ENCODE measurements around the gene WDR38.

Gene WDR38

DNA sequence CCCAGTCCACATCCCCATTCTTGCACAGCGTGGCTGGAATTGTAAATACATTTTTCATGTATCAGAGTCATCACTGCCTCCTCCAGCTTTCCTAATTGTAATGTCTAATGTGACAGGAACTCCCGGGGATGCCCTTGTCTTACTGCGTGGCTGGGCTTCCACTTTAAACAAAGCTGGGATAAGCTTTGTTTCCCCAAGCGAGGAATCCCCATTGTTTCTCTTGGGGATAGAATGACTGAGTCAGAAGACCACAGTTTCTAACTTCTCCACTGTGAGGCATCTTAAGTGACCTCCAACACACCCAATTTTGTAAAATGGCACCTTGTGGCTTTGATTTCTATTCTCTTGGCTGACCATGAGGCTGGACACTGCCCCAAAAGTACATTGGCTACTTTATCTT, 31.1 kb downstream of the WDR38 start:
- Histone ChIP-seq H3F3A (ENCODE audit: insufficient read depth, low read length) (no peaks in the 10 kb centered on the region), H3K4me2 (ENCODE audit: low read length) (no peak overlapping the region), H3K36me3 (ENCODE audit: insufficient read depth, low read length) (peaks cover 65% of the 10 kb centered on the region; the same call in 1 of the 2 replicates), H4K20me1 (ENCODE audit: insufficient read depth, low read length) (no peaks in the 10 kb centered on the region), H3K9ac (ENCODE audit: low read length) (no peak overlapping the region), H3K27me3 (ENCODE audit: insufficient read depth, low read length) (no peaks in the 10 kb centered on the region), H3K4me1 (ENCODE audit: insufficient read depth, low read length, severe bottlenecking) (peaks cover 17% of the 10 kb centered on the region), H3K9me3 (ENCODE audit: low read length) (no peaks in the 10 kb centered on the region), H3K9me2 (ENCODE audit: low read depth, low read length) (no peaks in the 10 kb centered on the region), H3K79me2 (ENCODE audit: insufficient read depth, low read length) (no peaks in the 10 kb centered on the region), H3K4me3 (ENCODE audit: low read depth, low read length, poor library complexity, severe bottlenecking) (no peak overlapping the region), H3K27ac (ENCODE audit: low read depth, low read length, poor library complexity, severe bottlenecking) (no peak overlapping the region), H2AFZ (ENCODE audit: low read length) (no peak overlapping the region)
- TF ChIP-seq, protein P1, sequence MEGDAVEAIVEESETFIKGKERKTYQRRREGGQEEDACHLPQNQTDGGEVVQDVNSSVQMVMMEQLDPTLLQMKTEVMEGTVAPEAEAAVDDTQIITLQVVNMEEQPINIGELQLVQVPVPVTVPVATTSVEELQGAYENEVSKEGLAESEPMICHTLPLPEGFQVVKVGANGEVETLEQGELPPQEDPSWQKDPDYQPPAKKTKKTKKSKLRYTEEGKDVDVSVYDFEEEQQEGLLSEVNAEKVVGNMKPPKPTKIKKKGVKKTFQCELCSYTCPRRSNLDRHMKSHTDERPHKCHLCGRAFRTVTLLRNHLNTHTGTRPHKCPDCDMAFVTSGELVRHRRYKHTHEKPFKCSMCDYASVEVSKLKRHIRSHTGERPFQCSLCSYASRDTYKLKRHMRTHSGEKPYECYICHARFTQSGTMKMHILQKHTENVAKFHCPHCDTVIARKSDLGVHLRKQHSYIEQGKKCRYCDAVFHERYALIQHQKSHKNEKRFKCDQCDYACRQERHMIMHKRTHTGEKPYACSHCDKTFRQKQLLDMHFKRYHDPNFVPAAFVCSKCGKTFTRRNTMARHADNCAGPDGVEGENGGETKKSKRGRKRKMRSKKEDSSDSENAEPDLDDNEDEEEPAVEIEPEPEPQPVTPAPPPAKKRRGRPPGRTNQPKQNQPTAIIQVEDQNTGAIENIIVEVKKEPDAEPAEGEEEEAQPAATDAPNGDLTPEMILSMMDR (IDR thresholded peaks at IDR 0.05; ENCODE audit: low read length): no peak
- no peak for TF ChIP-seq EZH2 (IDR thresholded peaks at IDR 0.05; ENCODE audit: borderline replicate concordance, low read length)

DNA sequence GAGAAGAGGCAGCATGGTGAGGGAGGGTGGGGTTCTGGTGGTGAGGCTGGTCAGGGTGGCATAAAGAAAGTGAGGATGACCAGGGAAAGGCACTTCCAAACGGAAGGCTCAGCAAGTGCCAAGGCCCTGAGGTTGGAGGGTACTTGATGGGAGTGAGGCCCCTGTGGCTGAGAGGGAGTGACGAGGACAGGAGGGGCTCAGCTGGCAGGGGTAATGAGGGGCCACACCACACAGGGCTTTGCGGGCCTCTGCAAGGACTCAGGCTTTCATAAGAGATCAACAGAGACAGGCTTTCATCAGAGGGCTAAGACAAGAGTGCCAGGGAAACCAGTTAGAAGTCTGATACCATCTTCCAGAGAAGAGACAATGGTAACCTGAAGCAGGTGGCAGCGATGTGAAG, 32.3 kb downstream of the WDR38 start:
- no peaks in the 10 kb centered on the region for H3F3A ChIP-seq (ENCODE audit: insufficient read depth, low read length)
- H3K9ac ChIP-seq (ENCODE audit: low read length): no peak overlapping the region
- no peaks in the 10 kb centered on the region for H3K9me3 ChIP-seq (ENCODE audit: low read length)
- no peaks in the 10 kb centered on the region for H4K20me1 ChIP-seq (ENCODE audit: insufficient read depth, low read length)
- H3K4me3 ChIP-seq (ENCODE audit: low read depth, low read length, poor library complexity, severe bottlenecking): no peak overlapping the region
- H3K79me2 ChIP-seq (ENCODE audit: insufficient read depth, low read length): no peaks in the 10 kb centered on the region
- H3K9me2 ChIP-seq (ENCODE audit: low read depth, low read length): no peaks in the 10 kb centered on the region
- H3K4me2 ChIP-seq (ENCODE audit: low read length): no peak overlapping the region
- H2AFZ ChIP-seq (ENCODE audit: low read length): no peak overlapping the region
- peaks cover 9% of the 10 kb centered on the region for H3K4me1 ChIP-seq (ENCODE audit: insufficient read depth, low read length, severe bottlenecking)
- no peaks in the 10 kb centered on the region for H3K27me3 ChIP-seq (ENCODE audit: insufficient read depth, low read length)
- no peak overlapping the region for H3K27ac ChIP-seq (ENCODE audit: low read depth, low read length, poor library complexity, severe bottlenecking)
- peaks cover 67% of the 10 kb centered on the region; the same call in 1 of the 2 replicates for H3K36me3 ChIP-seq (ENCODE audit: insufficient read depth, low read length)
- TF ChIP-seq, protein P1 (IDR thresholded peaks at IDR 0.05; ENCODE audit: low read length): no peak
- no peak for TF ChIP-seq EZH2 (IDR thresholded peaks at IDR 0.05; ENCODE audit: borderline replicate concordance, low read length)

DNA sequence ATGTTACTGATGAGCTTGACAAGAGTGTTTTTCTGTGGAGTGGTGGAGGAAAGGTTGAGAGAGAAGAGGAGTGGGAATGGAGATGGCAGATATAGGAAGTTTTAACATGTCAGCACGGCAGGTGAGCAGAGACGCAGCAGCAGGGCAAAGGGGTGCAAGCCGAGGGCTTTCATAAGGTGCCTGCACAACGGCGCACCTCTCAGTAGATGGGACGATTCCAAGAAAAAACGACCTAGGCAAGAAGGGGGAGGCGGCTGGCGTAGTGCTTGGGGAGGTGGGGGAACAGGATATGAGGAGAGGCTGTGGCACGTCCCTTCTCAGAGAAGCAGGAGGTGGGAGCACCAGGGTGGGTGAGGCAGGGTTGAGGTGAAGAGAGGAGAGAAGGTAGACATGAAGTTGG, 33.2 kb downstream of the WDR38 start:
- Histone ChIP-seq H4K20me1 (ENCODE audit: insufficient read depth, low read length) (no peaks in the 10 kb centered on the region), H3K27ac (ENCODE audit: low read depth, low read length, poor library complexity, severe bottlenecking) (no peak overlapping the region), H3K27me3 (ENCODE audit: insufficient read depth, low read length) (no peaks in the 10 kb centered on the region), H3K36me3 (ENCODE audit: insufficient read depth, low read length) (peaks cover 71% of the 10 kb centered on the region; the same call in 1 of the 2 replicates), H3F3A (ENCODE audit: insufficient read depth, low read length) (no peaks in the 10 kb centered on the region), H3K9ac (ENCODE audit: low read length) (no peak overlapping the region), H2AFZ (ENCODE audit: low read length) (no peak overlapping the region), H3K4me2 (ENCODE audit: low read length) (no peak overlapping the region), H3K4me3 (ENCODE audit: low read depth, low read length, poor library complexity, severe bottlenecking) (no peak overlapping the region), H3K9me3 (ENCODE audit: low read length) (no peaks in the 10 kb centered on the region), H3K9me2 (ENCODE audit: low read depth, low read length) (no peaks in the 10 kb centered on the region), H3K79me2 (ENCODE audit: insufficient read depth, low read length) (no peaks in the 10 kb centered on the region), H3K4me1 (ENCODE audit: insufficient read depth, low read length, severe bottlenecking) (peaks cover under 1% of the 10 kb centered on the region)
- TF ChIP-seq EZH2 (IDR thresholded peaks at IDR 0.05; ENCODE audit: borderline replicate concordance, low read length): no peak
- TF ChIP-seq, protein P1 (IDR thresholded peaks at IDR 0.05; ENCODE audit: low read length): no peak
